BJ (cell line): ENCODE measurements around the gene TEX19. TPM values are rescaled to one million over a fixed set of nuclear protein-coding genes. Genes with fewer than 3 reads are reported as not detected.

Experiments used
- CTCF ChIA-PET: fragments of 350-600 bp; formaldehyde crosslinking; extraction: SDS; loops from one replicate; lab custom pipeline; 2021; ENCODE audit warnings: antibody characterized with exemption, inconsistent platforms; lab: Yijun Ruan, JAX
- POLR2A ChIA-PET: fragments of 300-600 bp; sonication (Branson Sonifier 250); formaldehyde crosslinking; extraction: SDS; loops from one replicate; lab custom pipeline; 2021; ENCODE audit warnings: antibody characterized with exemption; lab: Charles Lee
- DNase-seq: peaks from one replicate; pipeline ENCODE4 v3.0.0-alpha.2; 2011; ENCODE audit warnings: low read depth
- H3K27me3 ChIP-seq: 2 replicates; pipeline ENCODE4 v1.6.0; 2011; ENCODE audit warnings: low read length; ENCODE audit not compliant: control insufficient read depth, insufficient read depth
- H3K36me3 ChIP-seq: 2 replicates; pipeline ENCODE4 v1.5.1; 2011; ENCODE audit warnings: low read length; ENCODE audit not compliant: control insufficient read depth, insufficient read depth
- H3K4me3 ChIP-seq: 2 replicates; pipeline ENCODE4 v1.5.1; 2011; ENCODE audit warnings: low read depth, mild to moderate bottlenecking, control low read depth, low read length
- polyA plus RNA-seq: library from polyadenylated mRNA; depleted of rRNA; stranded (reverse); fragments of >200 nt; gene quantifications from 2 replicates; pipeline ENCODE4 v1.2.3, GENCODE V29; 2011
- TF ChIP-seq, protein P1 (sequence below): IDR thresholded peaks from 2 replicates; pipeline ENCODE4 v1.5.1; 2011; ENCODE audit warnings: low read depth, mild to moderate bottlenecking, control low read depth, inconsistent platforms, low read length, moderate library complexity; ENCODE audit not compliant: insufficient read depth

Gene TEX19
- polyA plus RNA-seq, 1 experiment: 0.06 TPM

- Histone ChIP-seq H3K36me3 (no peaks in the 10 kb centered on the region; the same call in 1 of the 2 replicates), H3K27me3 (peaks cover 8% of the 10 kb centered on the region), H3K4me3 (no peak overlapping the region)
- TF ChIP-seq, protein P1, sequence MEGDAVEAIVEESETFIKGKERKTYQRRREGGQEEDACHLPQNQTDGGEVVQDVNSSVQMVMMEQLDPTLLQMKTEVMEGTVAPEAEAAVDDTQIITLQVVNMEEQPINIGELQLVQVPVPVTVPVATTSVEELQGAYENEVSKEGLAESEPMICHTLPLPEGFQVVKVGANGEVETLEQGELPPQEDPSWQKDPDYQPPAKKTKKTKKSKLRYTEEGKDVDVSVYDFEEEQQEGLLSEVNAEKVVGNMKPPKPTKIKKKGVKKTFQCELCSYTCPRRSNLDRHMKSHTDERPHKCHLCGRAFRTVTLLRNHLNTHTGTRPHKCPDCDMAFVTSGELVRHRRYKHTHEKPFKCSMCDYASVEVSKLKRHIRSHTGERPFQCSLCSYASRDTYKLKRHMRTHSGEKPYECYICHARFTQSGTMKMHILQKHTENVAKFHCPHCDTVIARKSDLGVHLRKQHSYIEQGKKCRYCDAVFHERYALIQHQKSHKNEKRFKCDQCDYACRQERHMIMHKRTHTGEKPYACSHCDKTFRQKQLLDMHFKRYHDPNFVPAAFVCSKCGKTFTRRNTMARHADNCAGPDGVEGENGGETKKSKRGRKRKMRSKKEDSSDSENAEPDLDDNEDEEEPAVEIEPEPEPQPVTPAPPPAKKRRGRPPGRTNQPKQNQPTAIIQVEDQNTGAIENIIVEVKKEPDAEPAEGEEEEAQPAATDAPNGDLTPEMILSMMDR: no peak
- DNase-seq: no peak
- ChIA-PET POLR2A (no interaction called here), CTCF (interaction anchor here (1.3 kb wide), 1 partner anchor 9 kb away, joined by 4 read pairs; no protein-coding TSS in a partner anchor)
These were observed 31.2 kb downstream of the TEX19 start for GRCh38 chr17:82390015-82390859.

DNA sequence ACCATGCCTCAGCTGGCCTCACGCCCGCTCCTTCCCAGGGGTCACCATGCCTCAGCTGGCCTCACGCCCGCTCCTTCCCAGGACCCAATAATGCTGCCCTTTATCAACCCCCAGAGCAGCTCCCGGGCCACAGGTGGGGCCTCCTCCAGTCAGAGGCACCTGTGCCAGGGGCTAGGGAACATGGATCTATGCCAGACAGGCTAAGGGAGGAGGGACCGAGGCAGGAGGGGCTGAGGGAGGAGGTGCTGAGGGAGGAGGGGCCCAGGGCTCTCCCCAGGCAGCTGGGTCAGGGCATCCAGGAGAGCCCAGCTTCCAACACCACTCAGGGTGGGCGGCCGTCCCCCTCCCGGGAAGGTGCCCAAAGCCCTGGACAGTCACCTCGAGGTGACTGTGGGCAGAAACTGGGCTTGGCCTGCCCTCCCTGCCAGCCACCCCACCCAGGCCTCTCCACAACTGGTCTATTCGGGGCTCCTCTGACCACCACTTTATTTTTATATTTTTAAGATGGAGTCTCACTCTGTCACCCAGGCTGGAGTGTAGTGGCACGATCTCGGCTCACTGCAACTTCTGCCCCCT lies 31.9 kb downstream of the TEX19 start:
- Histone ChIP-seq H3K4me3 (no peak overlapping the region), H3K36me3 (no peaks in the 10 kb centered on the region; the same call in 1 of the 2 replicates), H3K27me3 (peaks cover 8% of the 10 kb centered on the region)
- TF ChIP-seq, protein P1: no peak
- ChIA-PET POLR2A (no interaction called here), CTCF (no interaction called here)
- no peak for DNase-seq

DNA sequence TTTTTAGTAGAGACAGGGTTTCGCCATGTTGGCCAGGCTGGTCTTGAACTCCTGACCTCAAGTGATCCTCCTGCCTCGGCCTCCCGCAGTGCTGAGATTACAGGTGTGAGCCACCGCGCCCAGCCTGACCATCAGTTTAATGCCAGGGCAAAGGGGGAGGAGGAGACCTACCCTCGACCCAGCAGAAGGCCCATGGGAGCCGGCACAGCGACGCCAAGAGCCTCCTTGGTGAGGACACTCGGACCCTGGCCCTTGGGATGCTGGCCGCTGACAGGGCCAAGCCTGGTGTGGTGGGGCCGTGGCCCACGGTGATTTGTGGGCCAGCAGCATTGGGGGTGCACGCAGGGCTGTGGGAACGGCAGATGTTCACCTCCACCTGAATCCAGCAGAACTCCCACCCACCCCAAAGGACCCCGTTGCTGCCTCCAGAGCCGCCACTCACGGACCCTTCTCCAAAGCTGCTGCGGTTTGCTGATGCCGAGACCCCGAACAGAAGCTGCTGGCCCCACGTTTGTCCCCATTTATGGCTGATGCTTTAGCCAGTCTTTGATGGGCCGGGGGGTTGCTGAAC lies 32.5 kb downstream of the TEX19 start:
- no peak for DNase-seq
- H3K27me3 ChIP-seq: peaks cover 6% of the 10 kb centered on the region
- CTCF ChIA-PET: no interaction called here

GRCh38 chr17:82392209-82392920 lies 33.3 kb downstream of the TEX19 start:
- Histone ChIP-seq H3K36me3 (no peaks in the 10 kb centered on the region; the same call in 1 of the 2 replicates), H3K27me3 (peaks cover 5% of the 10 kb centered on the region), H3K4me3 (no peak overlapping the region)
- CTCF ChIA-PET: interaction anchor here (2.0 kb wide), 1 partner anchor 34 kb away, joined by 4 read pairs; no protein-coding TSS in a partner anchor
- TF ChIP-seq, protein P1: no peak
- no peak for DNase-seq
- POLR2A ChIA-PET: no interaction called here

More for the DNA sequence above, 32.5 kb downstream of the TEX19 start:
- Histone ChIP-seq H3K4me3 (no peak overlapping the region), H3K36me3 (no peaks in the 10 kb centered on the region; the same call in 1 of the 2 replicates)
- POLR2A ChIA-PET: no interaction called here
- TF ChIP-seq, protein P1: no peak

DNA sequence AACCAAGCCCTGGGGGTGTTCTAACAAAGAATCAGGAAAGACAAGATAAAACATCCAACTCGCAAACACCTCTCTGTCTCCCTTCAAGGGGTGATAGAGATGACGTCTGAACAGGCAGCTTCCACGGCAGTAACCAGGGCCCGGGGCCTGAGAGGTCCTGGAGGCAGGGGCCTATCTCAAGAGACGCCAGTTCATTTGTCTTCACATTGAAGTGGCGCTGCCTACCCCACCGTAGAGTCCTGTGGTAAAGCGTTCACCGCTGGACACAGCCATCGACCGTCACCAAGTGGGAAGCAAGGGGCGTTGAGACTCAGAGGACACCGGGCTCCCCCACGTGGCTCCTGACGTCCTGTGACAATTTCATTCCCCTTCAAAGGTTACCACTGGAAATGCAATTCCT lies 33.9 kb downstream of the TEX19 start:
- Histone ChIP-seq H3K36me3 (no peaks in the 10 kb centered on the region; the same call in 1 of the 2 replicates), H3K4me3 (no peak overlapping the region), H3K27me3 (peaks cover under 1% of the 10 kb centered on the region; the same call in 1 of the 2 replicates)
- ChIA-PET POLR2A (no interaction called here), CTCF (interaction anchor here (2.0 kb wide), 1 partner anchor 35 kb away, joined by 4 read pairs; no protein-coding TSS in a partner anchor)
- TF ChIP-seq, protein P1: no peak
- no peak for DNase-seq
